GM10266 (cell line): ENCODE data around the gene CTNNA1.

Experiments
- DNase-seq: peaks from one replicate; pipeline ENCODE4 v3.0.0; 2012; ENCODE audit errors: extremely low spot score
- TF ChIP-seq, protein P1 (sequence below): IDR thresholded peaks from 2 replicates; pipeline ENCODE4 v1.5.1; 2012; ENCODE audit warnings: mild to moderate bottlenecking, low read depth; ENCODE audit not compliant: control insufficient read depth, insufficient read depth; ENCODE audit errors: missing control alignments

CTNNA1 gene

DNA sequence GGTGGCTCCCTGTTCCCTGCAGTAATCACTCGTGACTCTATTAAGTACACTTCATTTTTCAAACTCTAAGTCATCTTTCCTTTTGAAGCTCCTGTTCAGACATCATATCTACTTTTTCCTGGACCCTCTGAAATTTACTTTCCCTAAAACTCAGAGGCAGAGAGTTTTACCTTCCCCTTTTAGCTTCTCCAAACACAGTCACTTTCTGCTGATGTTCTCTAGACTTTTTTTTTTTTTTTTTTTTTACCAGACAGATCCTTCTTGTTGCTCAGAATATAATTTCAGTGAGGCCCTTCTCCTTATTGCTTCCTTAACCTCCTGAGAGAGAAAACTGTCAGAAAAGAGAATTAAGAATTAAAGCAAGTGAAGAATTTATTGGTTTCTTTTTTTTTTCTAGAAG lies 208.5 kb downstream of the CTNNA1 start:
- DNase-seq, result no peak
- TF ChIP-seq, protein P1, sequence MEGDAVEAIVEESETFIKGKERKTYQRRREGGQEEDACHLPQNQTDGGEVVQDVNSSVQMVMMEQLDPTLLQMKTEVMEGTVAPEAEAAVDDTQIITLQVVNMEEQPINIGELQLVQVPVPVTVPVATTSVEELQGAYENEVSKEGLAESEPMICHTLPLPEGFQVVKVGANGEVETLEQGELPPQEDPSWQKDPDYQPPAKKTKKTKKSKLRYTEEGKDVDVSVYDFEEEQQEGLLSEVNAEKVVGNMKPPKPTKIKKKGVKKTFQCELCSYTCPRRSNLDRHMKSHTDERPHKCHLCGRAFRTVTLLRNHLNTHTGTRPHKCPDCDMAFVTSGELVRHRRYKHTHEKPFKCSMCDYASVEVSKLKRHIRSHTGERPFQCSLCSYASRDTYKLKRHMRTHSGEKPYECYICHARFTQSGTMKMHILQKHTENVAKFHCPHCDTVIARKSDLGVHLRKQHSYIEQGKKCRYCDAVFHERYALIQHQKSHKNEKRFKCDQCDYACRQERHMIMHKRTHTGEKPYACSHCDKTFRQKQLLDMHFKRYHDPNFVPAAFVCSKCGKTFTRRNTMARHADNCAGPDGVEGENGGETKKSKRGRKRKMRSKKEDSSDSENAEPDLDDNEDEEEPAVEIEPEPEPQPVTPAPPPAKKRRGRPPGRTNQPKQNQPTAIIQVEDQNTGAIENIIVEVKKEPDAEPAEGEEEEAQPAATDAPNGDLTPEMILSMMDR, result no peak

GRCh38 chr5:138962614-138963370 lies 209.6 kb downstream of the CTNNA1 start:
- no peak for DNase-seq
- TF ChIP-seq, protein P1, result no peak

GRCh38 chr5:138963763-138964371 lies 210.6 kb downstream of the CTNNA1 start:
- TF ChIP-seq, protein P1, result no peak
- no peak for DNase-seq

GRCh38 chr5:138964647-138965201 lies 211.5 kb downstream of the CTNNA1 start:
- TF ChIP-seq, protein P1, result no peak

DNA sequence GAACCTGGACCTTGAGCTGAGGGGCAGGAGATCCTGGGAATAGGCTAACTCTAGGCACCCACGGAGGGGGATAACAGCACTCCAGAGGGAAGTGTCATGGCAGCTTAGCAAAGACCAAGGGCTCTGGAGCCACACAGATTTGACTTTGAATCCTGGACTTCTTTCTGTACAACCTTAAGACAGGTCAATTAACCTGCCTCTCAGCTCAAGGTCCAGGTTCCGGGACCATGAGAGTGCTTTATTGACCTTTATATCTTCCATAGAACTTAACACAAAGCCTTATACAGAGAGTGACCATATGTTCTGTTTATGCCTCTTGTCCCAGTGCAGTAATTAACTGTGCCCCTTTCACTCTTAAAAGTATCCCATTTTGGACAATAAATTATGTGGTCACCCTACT lies 212.4 kb downstream of the CTNNA1 start:
- no peak for DNase-seq
- TF ChIP-seq, protein P1, result no peak

More at GRCh38 chr5:138964647-138965201, 211.5 kb downstream of the CTNNA1 start:
- no peak for DNase-seq

DNA sequence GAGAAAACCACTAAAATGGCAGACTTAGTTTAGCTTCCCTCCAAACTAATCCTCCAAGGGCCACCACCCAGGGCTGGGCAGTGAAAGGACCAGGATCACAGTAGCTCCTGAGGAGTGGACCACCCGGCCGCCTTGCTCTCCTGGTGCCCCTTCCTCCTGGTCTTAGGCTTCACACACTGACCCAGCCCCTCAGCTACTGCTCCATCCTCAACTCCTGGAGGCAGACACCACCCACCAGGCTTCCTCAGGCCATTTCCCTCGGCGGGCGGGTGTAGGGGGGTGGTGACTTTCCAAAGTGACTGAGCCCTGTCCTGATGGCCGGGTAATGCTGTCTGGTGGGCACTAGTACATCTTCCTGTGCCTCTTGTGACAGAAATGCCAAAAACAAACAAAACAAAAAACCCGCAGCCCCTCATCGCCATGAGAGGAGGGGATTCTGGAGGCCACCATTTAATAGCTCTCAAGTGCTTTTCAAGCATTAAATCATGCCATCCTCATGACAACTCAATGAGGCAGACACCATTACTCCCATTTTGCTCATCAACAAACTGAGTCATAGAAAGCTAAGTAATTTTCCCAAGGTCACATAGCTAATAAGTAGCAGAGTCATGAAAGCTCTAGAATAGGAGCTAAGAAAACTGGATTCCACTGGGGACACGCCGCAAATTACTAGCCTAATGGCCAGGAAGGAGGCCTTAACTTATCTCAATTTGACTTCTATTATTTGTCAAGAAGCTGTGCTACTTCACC lies 213.2 kb downstream of the CTNNA1 start:
- TF ChIP-seq, protein P1, result no peak
- DNase-seq, result no peak
